Cardiac muscle cell (in vitro differentiated cells and primary cell): ENCODE results near the gene RND2. TPM values are rescaled to one million over a fixed set of nuclear protein-coding genes. Genes with fewer than 3 reads are reported as not detected.
A peak's percentile ranks its signal among the peaks of the same experiment; 100 is the strongest.
"Not testable (repeated sequence)": the region's sequence is repeated elsewhere in the genome, so short reads cannot be mapped to it uniquely, and the experiment has no call there.

ENCODE experiments used
- DNase-seq, 2 donors: peaks; one replicate each; pipeline versions ENCODE4 v3.0.0 to v3.0.0-alpha.2; 2010 to 2017; ENCODE audit warnings: low read depth in 1 of 2, low spot score in 1 of 2
- H3K27ac ChIP-seq: fragments of 200-600 bp; sonication (generic); 2 replicates; pipeline ENCODE4 v1.5.1; 2016
- H3K27me3 ChIP-seq: fragments of 200-600 bp; sonication (generic); 2 replicates; pipeline ENCODE4 v1.6.0; 2016; ENCODE audit warnings: control low read depth
- H3K36me3 ChIP-seq: fragments of 200-600 bp; sonication (generic); 2 replicates; pipeline ENCODE4 v1.5.1; 2016; ENCODE audit warnings: control low read depth
- H3K4me1 ChIP-seq: fragments of 200-600 bp; sonication (generic); 2 replicates; pipeline ENCODE4 v1.8.1; 2017; ENCODE audit warnings: low read depth, mild to moderate bottlenecking, mixed run types
- H3K4me3 ChIP-seq: fragments of 200-600 bp; sonication (generic); 2 replicates; pipeline ENCODE4 v1.5.1; 2016; ENCODE audit warnings: mild to moderate bottlenecking
- H3K9me3 ChIP-seq: fragments of 200-600 bp; sonication (generic); 2 replicates; pipeline ENCODE4 v1.5.1; 2017; ENCODE audit warnings: low read depth, mild to moderate bottlenecking, control low read depth
- CTCF ChIP-seq: IDR thresholded peaks from 2 replicates; pipeline ENCODE4 v1.5.1; 2012; ENCODE audit warnings: low read depth, mild to moderate bottlenecking, low read length
- polyA plus RNA-seq: library from polyadenylated mRNA; unstranded; fragments of >200 nt; fragmentation: Nextera tagmentation; extraction: Ambion mirVana; gene quantifications from 2 replicates; pipeline ENCODE4 v1.2.1, GENCODE V29; 2016
- total RNA-seq: library from RNA; depleted of rRNA; stranded (reverse); fragments of >200 nt; gene quantifications from 2 replicates; pipeline ENCODE4 v1.2.3, GENCODE V29; 2016

Gene RND2
- total and polyA plus RNA-seq, 2 experiments from 2014 or later, result 18.5 to 23.1 TPM

GRCh38 chr17:42999003-42999525, 26.0 kb upstream of the RND2 start:
- Histone ChIP-seq H3K4me3 (peak overlapping the region; percentile 86), H3K4me1 (peaks cover 14% of the 10 kb centered on the region), H3K36me3 (peaks cover 30% of the 10 kb centered on the region), H3K27me3 (no peaks in the 10 kb centered on the region), H3K27ac (peak overlapping the region; percentile 98), H3K9me3 (no peaks in the 10 kb centered on the region)
- DNase-seq, result no peak
- no peak for TF ChIP-seq CTCF

- Histone ChIP-seq H3K4me1 (peaks cover 14% of the 10 kb centered on the region), H3K36me3 (peaks cover 30% of the 10 kb centered on the region)
- not testable (repeated sequence) for H3K9me3 ChIP-seq, H3K27me3 ChIP-seq, H3K27ac ChIP-seq, H3K4me3 ChIP-seq, DNase-seq
These were observed 24.1 kb upstream of the RND2 start for GRCh38 chr17:43000894-43001293.

GRCh38 chr17:43003542-43004172, 21.4 kb upstream of the RND2 start:
- Histone ChIP-seq H3K4me3 (no peak overlapping the region), H3K36me3 (peaks cover 30% of the 10 kb centered on the region), H3K27me3 (no peaks in the 10 kb centered on the region), H3K4me1 (peaks cover 8% of the 10 kb centered on the region), H3K9me3 (no peaks in the 10 kb centered on the region), H3K27ac (peak overlapping the region; percentile 64)
- peak in 1 of 2 donors; percentile 52 for DNase-seq
- TF ChIP-seq CTCF, result no peak

GRCh38 chr17:43006639-43007551, 18.1 kb upstream of the RND2 start, which contains the start of gene IFI35:
Gene IFI35, plus strand, starts transcription at chr17:43006784. Its CDS starts 164 bp downstream, at chr17:43006948.
- Histone ChIP-seq H3K4me3 (peak within 1 kb of the TSS; percentile 21), H3K36me3 (peaks cover 12% of the 10 kb centered on the region), H3K27ac (peak within 1 kb of the TSS; percentile 74), H3K27me3 (no peaks in the 10 kb centered on the region), H3K4me1 (peaks cover 4% of the 10 kb centered on the region), H3K9me3 (no peaks in the 10 kb centered on the region)
- DNase-seq, result peak; percentile 72 to 90
- TF ChIP-seq CTCF, result peak; percentile 38

GRCh38 chr17:43010667-43011308, 14.2 kb upstream of the RND2 start:
- peaks cover 22% of the 10 kb centered on the region for H3K4me1 ChIP-seq
- no peak for DNase-seq
- H3K27me3 ChIP-seq, result no peaks in the 10 kb centered on the region
- H3K27ac ChIP-seq, result no peak overlapping the region
- no peak for TF ChIP-seq CTCF
- H3K4me3 ChIP-seq, result no peak overlapping the region
- H3K36me3 ChIP-seq, result no peaks in the 10 kb centered on the region
- no peaks in the 10 kb centered on the region for H3K9me3 ChIP-seq
